ENCODE data around the gene PSD2. TPM values are rescaled to one million over a fixed set of nuclear protein-coding genes. Genes with fewer than 3 reads are reported as not detected.

Gene PSD2
- total and polyA plus RNA-seq, 2 experiments from 2014 or later: 0.08 to 0.10 TPM

DNA sequence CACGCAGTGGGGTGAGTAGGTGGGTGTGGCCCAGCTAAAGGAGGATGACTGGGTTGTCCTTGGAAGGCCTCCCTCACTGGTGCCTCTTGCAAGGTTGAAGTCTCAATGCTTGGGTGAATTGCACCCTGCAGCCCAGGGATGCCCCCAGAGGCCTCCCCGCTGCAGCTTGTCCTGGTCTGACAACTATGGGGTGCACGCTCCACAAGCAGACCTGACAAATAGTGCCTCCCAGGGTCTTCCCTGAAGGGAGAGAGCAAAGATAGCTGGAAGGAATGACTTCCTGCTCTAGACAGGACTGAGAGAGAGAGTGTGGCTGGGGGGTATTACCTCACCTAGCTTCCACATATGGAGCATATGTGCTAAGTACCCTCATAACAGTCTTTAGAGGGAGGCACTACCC is 1.7 kb downstream of the PSD2 start:
- Histone ChIP-seq H3K4me3 (no peak overlapping the region), H3F3A (replicated peaks; ENCODE audit: low read depth) (no peaks in the 10 kb centered on the region), H3K27me3 (ENCODE audit: insufficient read depth) (peaks cover 77% of the 10 kb centered on the region), H3K9me2 (ENCODE audit: insufficient read depth) (no peaks in the 10 kb centered on the region), H2AFZ (no peak overlapping the region), H3K4me2 (no peak overlapping the region), H3K79me2 (replicated peaks; ENCODE audit: insufficient read depth) (no peaks in the 10 kb centered on the region), H3K27ac (ENCODE audit: low read depth) (no peak overlapping the region), H3K4me1 (ENCODE audit: insufficient read depth) (peaks cover 6% of the 10 kb centered on the region; the same call in 1 of the 2 replicates), H4K20me1 (replicated peaks; ENCODE audit: insufficient read depth) (no peaks in the 10 kb centered on the region; the same call in 1 of the 2 replicates), H3K36me3 (ENCODE audit: insufficient read depth) (no peaks in the 10 kb centered on the region)
- Mint-ChIP-seq H3K4me3 (no peak overlapping the region), H3K9me3 (no peaks in the 10 kb centered on the region; the same call in 1 of the 3 replicates), H3K27ac (no peak overlapping the region), H3K4me1 (peaks cover 9% of the 10 kb centered on the region), H3K27me3 (ENCODE audit: insufficient read depth, low read depth, poor library complexity) (peaks cover 61% of the 10 kb centered on the region), H3K36me3 (ENCODE audit: low read depth) (no peaks in the 10 kb centered on the region; the same call in 2 of the 3 replicates)
- TF ChIP-seq JUNB (IDR thresholded peaks at IDR 0.05; ENCODE audit: unreplicated experiment) (no peak), EZH2phosphoT487 (IDR thresholded peaks at IDR 0.05; ENCODE audit: unreplicated experiment) (no peak)
- TF ChIP-seq, protein P1, sequence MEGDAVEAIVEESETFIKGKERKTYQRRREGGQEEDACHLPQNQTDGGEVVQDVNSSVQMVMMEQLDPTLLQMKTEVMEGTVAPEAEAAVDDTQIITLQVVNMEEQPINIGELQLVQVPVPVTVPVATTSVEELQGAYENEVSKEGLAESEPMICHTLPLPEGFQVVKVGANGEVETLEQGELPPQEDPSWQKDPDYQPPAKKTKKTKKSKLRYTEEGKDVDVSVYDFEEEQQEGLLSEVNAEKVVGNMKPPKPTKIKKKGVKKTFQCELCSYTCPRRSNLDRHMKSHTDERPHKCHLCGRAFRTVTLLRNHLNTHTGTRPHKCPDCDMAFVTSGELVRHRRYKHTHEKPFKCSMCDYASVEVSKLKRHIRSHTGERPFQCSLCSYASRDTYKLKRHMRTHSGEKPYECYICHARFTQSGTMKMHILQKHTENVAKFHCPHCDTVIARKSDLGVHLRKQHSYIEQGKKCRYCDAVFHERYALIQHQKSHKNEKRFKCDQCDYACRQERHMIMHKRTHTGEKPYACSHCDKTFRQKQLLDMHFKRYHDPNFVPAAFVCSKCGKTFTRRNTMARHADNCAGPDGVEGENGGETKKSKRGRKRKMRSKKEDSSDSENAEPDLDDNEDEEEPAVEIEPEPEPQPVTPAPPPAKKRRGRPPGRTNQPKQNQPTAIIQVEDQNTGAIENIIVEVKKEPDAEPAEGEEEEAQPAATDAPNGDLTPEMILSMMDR (conservative IDR thresholded peaks at IDR 0.05; ENCODE audit: low read depth in 2 of 2): no peak
- ATAC-seq (no peak), DNase-seq (ENCODE audit: low spot score) (no peak)

DNA sequence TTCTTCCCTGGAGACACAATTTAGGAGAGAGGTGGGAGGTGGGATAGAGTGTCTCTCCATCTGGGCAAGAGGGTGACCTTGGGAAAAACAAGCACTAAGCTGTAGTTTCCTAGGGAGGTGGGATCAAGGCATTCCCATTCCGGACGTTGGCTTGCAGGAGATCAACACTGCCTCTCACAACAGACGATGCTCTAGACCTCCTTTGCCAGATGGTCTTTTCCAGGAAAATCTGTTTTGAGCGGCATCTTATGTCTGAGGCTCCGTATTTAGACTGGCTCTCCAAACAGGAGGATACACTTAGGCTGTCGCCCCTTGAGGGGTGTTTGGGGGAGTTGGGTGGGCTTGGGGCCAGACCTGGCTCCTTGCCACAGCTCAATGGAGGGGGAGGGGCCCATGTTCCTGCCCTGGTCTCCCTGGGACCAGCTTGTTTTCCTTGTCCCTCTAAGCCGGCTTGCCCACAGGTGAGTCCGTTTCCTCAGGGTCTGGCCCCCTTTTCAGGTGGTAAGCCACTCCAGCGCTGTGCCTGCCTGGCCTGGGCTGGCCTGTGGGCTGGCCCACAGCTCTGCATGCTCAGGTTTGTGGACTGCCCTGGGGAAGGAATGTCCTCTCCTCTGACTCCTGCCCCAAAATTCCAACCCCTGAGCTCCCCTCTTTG is 2.4 kb downstream of the PSD2 start:
- Mint-ChIP-seq H3K27me3 (ENCODE audit: insufficient read depth, low read depth, poor library complexity) (peaks cover 64% of the 10 kb centered on the region), H3K9me3 (no peaks in the 10 kb centered on the region; the same call in 1 of the 3 replicates), H3K27ac (no peak overlapping the region), H3K36me3 (ENCODE audit: low read depth) (no peaks in the 10 kb centered on the region; the same call in 2 of the 3 replicates), H3K4me1 (peaks cover 9% of the 10 kb centered on the region), H3K4me3 (no peak overlapping the region)
- H3K4me3 ChIP-seq: no peak overlapping the region
- no peak overlapping the region for H2AFZ ChIP-seq
- DNase-seq (ENCODE audit: low spot score): no peak
- H4K20me1 ChIP-seq (replicated peaks; ENCODE audit: insufficient read depth): no peaks in the 10 kb centered on the region; the same call in 1 of the 2 replicates
- peaks cover 70% of the 10 kb centered on the region for H3K27me3 ChIP-seq (ENCODE audit: insufficient read depth)
- H3K4me1 ChIP-seq (ENCODE audit: insufficient read depth): peaks cover 6% of the 10 kb centered on the region; the same call in 1 of the 2 replicates
- no peak overlapping the region for H3K27ac ChIP-seq (ENCODE audit: low read depth)
- H3F3A ChIP-seq (replicated peaks; ENCODE audit: low read depth): no peaks in the 10 kb centered on the region
- no peak for ATAC-seq
- peaks cover 2% of the 10 kb centered on the region; the same call in 1 of the 2 replicates for H3K9me2 ChIP-seq (ENCODE audit: insufficient read depth)
- H3K4me2 ChIP-seq: no peak overlapping the region
- H3K79me2 ChIP-seq (replicated peaks; ENCODE audit: insufficient read depth): no peaks in the 10 kb centered on the region
- no peaks in the 10 kb centered on the region for H3K36me3 ChIP-seq (ENCODE audit: insufficient read depth)
- TF ChIP-seq, protein P2, sequence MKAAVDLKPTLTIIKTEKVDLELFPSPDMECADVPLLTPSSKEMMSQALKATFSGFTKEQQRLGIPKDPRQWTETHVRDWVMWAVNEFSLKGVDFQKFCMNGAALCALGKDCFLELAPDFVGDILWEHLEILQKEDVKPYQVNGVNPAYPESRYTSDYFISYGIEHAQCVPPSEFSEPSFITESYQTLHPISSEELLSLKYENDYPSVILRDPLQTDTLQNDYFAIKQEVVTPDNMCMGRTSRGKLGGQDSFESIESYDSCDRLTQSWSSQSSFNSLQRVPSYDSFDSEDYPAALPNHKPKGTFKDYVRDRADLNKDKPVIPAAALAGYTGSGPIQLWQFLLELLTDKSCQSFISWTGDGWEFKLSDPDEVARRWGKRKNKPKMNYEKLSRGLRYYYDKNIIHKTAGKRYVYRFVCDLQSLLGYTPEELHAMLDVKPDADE (IDR thresholded peaks at IDR 0.05): no peak
- TF ChIP-seq, protein P1 (conservative IDR thresholded peaks at IDR 0.05; ENCODE audit: low read depth in 2 of 2): no peak
- TF ChIP-seq, protein P3, sequence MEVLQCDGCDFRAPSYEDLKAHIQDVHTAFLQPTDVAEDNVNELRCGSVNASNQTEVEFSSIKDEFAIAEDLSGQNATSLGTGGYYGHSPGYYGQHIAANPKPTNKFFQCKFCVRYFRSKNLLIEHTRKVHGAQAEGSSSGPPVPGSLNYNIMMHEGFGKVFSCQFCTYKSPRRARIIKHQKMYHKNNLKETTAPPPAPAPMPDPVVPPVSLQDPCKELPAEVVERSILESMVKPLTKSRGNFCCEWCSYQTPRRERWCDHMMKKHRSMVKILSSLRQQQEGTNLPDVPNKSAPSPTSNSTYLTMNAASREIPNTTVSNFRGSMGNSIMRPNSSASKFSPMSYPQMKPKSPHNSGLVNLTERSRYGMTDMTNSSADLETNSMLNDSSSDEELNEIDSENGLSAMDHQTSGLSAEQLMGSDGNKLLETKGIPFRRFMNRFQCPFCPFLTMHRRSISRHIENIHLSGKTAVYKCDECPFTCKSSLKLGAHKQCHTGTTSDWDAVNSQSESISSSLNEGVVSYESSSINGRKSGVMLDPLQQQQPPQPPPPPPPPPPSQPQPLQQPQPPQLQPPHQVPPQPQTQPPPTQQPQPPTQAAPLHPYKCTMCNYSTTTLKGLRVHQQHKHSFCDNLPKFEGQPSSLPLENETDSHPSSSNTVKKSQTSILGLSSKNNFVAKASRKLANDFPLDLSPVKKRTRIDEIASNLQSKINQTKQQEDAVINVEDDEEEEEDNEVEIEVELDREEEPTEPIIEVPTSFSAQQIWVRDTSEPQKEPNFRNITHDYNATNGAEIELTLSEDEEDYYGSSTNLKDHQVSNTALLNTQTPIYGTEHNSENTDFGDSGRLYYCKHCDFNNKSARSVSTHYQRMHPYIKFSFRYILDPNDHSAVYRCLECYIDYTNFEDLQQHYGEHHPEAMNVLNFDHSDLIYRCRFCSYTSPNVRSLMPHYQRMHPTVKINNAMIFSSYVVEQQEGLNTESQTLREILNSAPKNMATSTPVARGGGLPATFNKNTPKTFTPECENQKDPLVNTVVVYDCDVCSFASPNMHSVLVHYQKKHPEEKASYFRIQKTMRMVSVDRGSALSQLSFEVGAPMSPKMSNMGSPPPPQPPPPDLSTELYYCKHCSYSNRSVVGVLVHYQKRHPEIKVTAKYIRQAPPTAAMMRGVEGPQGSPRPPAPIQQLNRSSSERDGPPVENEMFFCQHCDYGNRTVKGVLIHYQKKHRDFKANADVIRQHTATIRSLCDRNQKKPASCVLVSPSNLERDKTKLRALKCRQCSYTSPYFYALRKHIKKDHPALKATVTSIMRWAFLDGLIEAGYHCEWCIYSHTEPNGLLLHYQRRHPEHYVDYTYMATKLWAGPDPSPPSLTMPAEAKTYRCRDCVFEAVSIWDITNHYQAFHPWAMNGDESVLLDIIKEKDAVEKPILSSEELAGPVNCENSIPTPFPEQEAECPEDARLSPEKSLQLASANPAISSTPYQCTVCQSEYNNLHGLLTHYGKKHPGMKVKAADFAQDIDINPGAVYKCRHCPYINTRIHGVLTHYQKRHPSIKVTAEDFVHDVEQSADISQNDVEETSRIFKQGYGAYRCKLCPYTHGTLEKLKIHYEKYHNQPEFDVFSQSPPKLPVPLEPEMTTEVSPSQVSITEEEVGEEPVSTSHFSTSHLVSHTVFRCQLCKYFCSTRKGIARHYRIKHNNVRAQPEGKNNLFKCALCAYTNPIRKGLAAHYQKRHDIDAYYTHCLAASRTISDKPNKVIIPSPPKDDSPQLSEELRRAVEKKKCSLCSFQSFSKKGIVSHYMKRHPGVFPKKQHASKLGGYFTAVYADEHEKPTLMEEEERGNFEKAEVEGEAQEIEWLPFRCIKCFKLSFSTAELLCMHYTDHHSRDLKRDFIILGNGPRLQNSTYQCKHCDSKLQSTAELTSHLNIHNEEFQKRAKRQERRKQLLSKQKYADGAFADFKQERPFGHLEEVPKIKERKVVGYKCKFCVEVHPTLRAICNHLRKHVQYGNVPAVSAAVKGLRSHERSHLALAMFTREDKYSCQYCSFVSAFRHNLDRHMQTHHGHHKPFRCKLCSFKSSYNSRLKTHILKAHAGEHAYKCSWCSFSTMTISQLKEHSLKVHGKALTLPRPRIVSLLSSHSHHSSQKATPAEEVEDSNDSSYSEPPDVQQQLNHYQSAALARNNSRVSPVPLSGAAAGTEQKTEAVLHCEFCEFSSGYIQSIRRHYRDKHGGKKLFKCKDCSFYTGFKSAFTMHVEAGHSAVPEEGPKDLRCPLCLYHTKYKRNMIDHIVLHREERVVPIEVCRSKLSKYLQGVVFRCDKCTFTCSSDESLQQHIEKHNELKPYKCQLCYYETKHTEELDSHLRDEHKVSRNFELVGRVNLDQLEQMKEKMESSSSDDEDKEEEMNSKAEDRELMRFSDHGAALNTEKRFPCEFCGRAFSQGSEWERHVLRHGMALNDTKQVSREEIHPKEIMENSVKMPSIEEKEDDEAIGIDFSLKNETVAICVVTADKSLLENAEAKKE (CRISPR knock-in tag; IDR thresholded peaks at IDR 0.05): no peak
- TF ChIP-seq JUNB (IDR thresholded peaks at IDR 0.05; ENCODE audit: unreplicated experiment) (no peak), EZH2 (IDR thresholded peaks at IDR 0.05; ENCODE audit: low read depth, unreplicated experiment) (no peak), CREB1 (CRISPR knock-in tag; IDR thresholded peaks at IDR 0.05; ENCODE audit: low read depth) (no peak), ZNF114 (CRISPR knock-in tag; IDR thresholded peaks at IDR 0.05) (no peak), POLR2AphosphoS5 (IDR thresholded peaks at IDR 0.05; ENCODE audit: low read depth) (no peak)
